ENCODE measurements around the gene GABRB1.

DNA sequence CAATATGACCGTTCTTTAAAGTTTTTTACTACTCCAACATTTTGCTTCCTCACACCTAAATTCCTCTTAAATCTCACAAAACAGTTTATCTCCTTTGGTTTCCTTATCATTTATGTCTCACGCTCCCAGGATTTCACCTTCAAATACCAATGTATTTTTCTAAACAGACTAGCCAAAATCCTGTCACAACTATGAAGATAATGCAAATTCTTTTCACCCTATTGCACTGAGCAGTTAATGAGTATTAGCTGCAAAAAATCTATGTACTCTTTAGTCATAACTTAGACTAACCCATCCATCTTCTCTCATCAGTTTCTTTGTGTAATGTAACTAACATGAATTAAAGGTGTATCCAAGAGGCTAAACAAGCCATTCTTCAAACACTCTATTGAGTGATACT, 280.8 kb downstream of the GABRB1 start:
- no peak for TF ChIP-seq EZH2 (IDR thresholded peaks at IDR 0.05; ENCODE audit: borderline replicate concordance)
- TF ChIP-seq, protein P1, sequence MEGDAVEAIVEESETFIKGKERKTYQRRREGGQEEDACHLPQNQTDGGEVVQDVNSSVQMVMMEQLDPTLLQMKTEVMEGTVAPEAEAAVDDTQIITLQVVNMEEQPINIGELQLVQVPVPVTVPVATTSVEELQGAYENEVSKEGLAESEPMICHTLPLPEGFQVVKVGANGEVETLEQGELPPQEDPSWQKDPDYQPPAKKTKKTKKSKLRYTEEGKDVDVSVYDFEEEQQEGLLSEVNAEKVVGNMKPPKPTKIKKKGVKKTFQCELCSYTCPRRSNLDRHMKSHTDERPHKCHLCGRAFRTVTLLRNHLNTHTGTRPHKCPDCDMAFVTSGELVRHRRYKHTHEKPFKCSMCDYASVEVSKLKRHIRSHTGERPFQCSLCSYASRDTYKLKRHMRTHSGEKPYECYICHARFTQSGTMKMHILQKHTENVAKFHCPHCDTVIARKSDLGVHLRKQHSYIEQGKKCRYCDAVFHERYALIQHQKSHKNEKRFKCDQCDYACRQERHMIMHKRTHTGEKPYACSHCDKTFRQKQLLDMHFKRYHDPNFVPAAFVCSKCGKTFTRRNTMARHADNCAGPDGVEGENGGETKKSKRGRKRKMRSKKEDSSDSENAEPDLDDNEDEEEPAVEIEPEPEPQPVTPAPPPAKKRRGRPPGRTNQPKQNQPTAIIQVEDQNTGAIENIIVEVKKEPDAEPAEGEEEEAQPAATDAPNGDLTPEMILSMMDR (IDR thresholded peaks at IDR 0.05; ENCODE audit: poor library complexity): no peak
- TF ChIP-seq EZH2phosphoT487 (IDR thresholded peaks at IDR 0.05; ENCODE audit: low read depth, severe bottlenecking, unreplicated experiment): no peak
